H1 (cell line): ENCODE measurements around the gene YAF2. TPM values are rescaled to one million over a fixed set of nuclear protein-coding genes. Genes with fewer than 3 reads are reported as not detected.

Experiments
- CTCF ChIA-PET: fragments of 300-600 bp; sonication (Branson Sonifier 250); formaldehyde crosslinking; loops from one replicate; lab custom pipeline; 2021; ENCODE audit not compliant: partially characterized antibody; lab: Charles Lee
- POLR2A ChIA-PET: fragments of 300-600 bp; sonication (Branson Sonifier 250); formaldehyde crosslinking; loops from one replicate; lab custom pipeline; 2021; ENCODE audit warnings: inconsistent platforms; ENCODE audit not compliant: partially characterized antibody; lab: Charles Lee
- DNase-seq, 2 experiments: peaks; one replicate each; pipeline versions ENCODE4 v3.0.0 to v3.0.0-alpha.2; 2010 to 2022; ENCODE audit warnings: low spot score in 2 of 2, low read depth in 1 of 2, mixed read lengths in 1 of 2
- FAIRE-seq: peaks from 2 replicates; lab custom pipeline; 2011; peaks lifted over from hg19 to GRCh38; lab: Jason Lieb, UNC
- H2AFZ ChIP-seq: 2 replicates; pipeline ENCODE4 v1.8.1; 2012; ENCODE audit warnings: low read length, inconsistent platforms
- H2AK5ac ChIP-seq: 2 replicates; pipeline ENCODE4 v1.6.1; 2013; ENCODE audit warnings: low read depth, low read length
- H2BK120ac ChIP-seq: replicated peaks from 2 replicates; pipeline ENCODE3; 2013; ENCODE audit warnings: low read depth, low read length, inconsistent platforms
- H2BK12ac ChIP-seq: 2 replicates; pipeline ENCODE4 v1.6.1; 2013; ENCODE audit warnings: low read depth, low read length
- H2BK15ac ChIP-seq: 2 replicates; pipeline ENCODE4 v1.6.1; 2013; ENCODE audit warnings: low read length
- H2BK20ac ChIP-seq: 2 replicates; pipeline ENCODE4 v1.6.1; 2013; ENCODE audit warnings: low read length
- H2BK5ac ChIP-seq: 2 replicates; pipeline ENCODE4 v1.6.1; 2013; ENCODE audit warnings: low read depth, low read length
- H3K14ac ChIP-seq: 2 replicates; pipeline ENCODE4 v1.6.1; 2013; ENCODE audit warnings: inconsistent platforms; ENCODE audit not compliant: insufficient read length
- H3K18ac ChIP-seq: 2 replicates; pipeline ENCODE4 v1.6.1; 2013; ENCODE audit warnings: low read length; ENCODE audit errors: extremely low read depth
- H3K23ac ChIP-seq: 2 replicates; pipeline ENCODE4 v1.6.1; 2013; ENCODE audit warnings: inconsistent platforms; ENCODE audit not compliant: insufficient read length
- H3K23me2 ChIP-seq: 2 replicates; pipeline ENCODE4 v1.6.1; 2013; ENCODE audit warnings: low read depth, low read length
- H3K27ac ChIP-seq: 2 replicates; pipeline ENCODE4 v1.6.1; 2011; ENCODE audit warnings: low read depth, low read length, inconsistent platforms
- H3K27me3 ChIP-seq, 4 experiments: replicated peaks in 1 of 4; 1 replicate in 1 of 4; 2 replicates in 3 of 4; pipeline versions ENCODE4 v1.6.1 to v1.8.1; 2011 to 2013; ENCODE audit warnings: low read length in 3 of 4, mild to moderate bottlenecking in 3 of 4, inconsistent platforms in 2 of 4, mixed read lengths in 2 of 4, moderate library complexity in 1 of 4; ENCODE audit not compliant: control insufficient read depth in 3 of 4, insufficient read depth in 3 of 4; ENCODE audit errors: extremely low read depth in 1 of 4
- H3K36me3 ChIP-seq, 4 experiments: 2 replicates each; pipeline versions ENCODE4 v1.6.1 to v1.8.1; 2011 to 2013; ENCODE audit warnings: mild to moderate bottlenecking in 4 of 4, low read length in 3 of 4, moderate library complexity in 2 of 4, control low read depth in 1 of 4, inconsistent platforms in 1 of 4; ENCODE audit not compliant: insufficient read depth in 4 of 4, control insufficient read depth in 2 of 4
- H3K4ac ChIP-seq: replicated peaks from 2 replicates; pipeline ENCODE3; 2013; ENCODE audit warnings: low read length, low read depth, mixed read lengths, inconsistent platforms; ENCODE audit not compliant: insufficient read length
- H3K4me1 ChIP-seq, 4 experiments: replicated peaks in 1 of 4; 1 replicate in 1 of 4; 2 replicates in 3 of 4; pipeline versions ENCODE4 v1.6.1 to v1.8.1; 2011 to 2013; ENCODE audit warnings: low read length in 3 of 4, inconsistent platforms in 2 of 4, mixed read lengths in 1 of 4; ENCODE audit not compliant: insufficient read depth in 4 of 4, control insufficient read depth in 3 of 4
- H3K4me2 ChIP-seq, 2 experiments: 2 replicates each; pipeline versions ENCODE4 v1.6.1 to v1.8.1; 2011 to 2013; ENCODE audit warnings: low read depth in 2 of 2, low read length in 2 of 2, control low read depth in 1 of 2, inconsistent platforms in 1 of 2, mild to moderate bottlenecking in 1 of 2; ENCODE audit not compliant: insufficient read depth in 1 of 2
- H3K4me3 ChIP-seq, 4 experiments: fragments of 200-600, 300-600 bp in 1 of 4; sonication (generic), shearing (Covaris generic), sonication (Bioruptor Twin) in 1 of 4; 2 replicates each; pipeline versions ENCODE4 v1.5.1 to v1.8.1; 2011 to 2016; ENCODE audit warnings: low read length in 4 of 4, low read depth in 3 of 4, control low read depth in 2 of 4, inconsistent platforms in 2 of 4, mild to moderate bottlenecking in 2 of 4, mixed read lengths in 1 of 4, moderate library complexity in 1 of 4; ENCODE audit not compliant: insufficient read depth in 2 of 4; ENCODE audit errors: extremely low read depth in 1 of 4
- H3K56ac ChIP-seq: replicated peaks from 2 replicates; pipeline ENCODE3; 2013; ENCODE audit warnings: low read depth, mild to moderate bottlenecking, mixed read lengths, low read length, inconsistent platforms; ENCODE audit not compliant: insufficient read length
- H3K79me1 ChIP-seq: 2 replicates; pipeline ENCODE4 v1.6.1; 2013; ENCODE audit warnings: low read depth, low read length, control low read depth
- H3K79me2 ChIP-seq, 2 experiments: 2 replicates each; pipeline versions ENCODE4 v1.6.1 to v1.8.1; 2012 to 2013; ENCODE audit warnings: low read length in 2 of 2, mild to moderate bottlenecking in 2 of 2, inconsistent platforms in 1 of 2; ENCODE audit not compliant: insufficient read depth in 2 of 2, control insufficient read depth in 1 of 2
- H3K9ac ChIP-seq, 4 experiments: replicated peaks in 1 of 4; 1 replicate in 1 of 4; 2 replicates in 3 of 4; pipeline versions ENCODE4 v1.6.1 to v1.8.1; 2011 to 2013; ENCODE audit warnings: low read depth in 3 of 4, low read length in 3 of 4, control low read depth in 2 of 4, mild to moderate bottlenecking in 2 of 4, moderate library complexity in 2 of 4, inconsistent platforms in 1 of 4; ENCODE audit errors: extremely low read depth in 1 of 4
- H3K9me3 ChIP-seq, 2 experiments: 2 replicates each; pipeline versions ENCODE4 v1.6.1 to v1.8.1; 2012 to 2013; ENCODE audit warnings: mild to moderate bottlenecking in 2 of 2, moderate library complexity in 2 of 2, control low read depth in 1 of 2, inconsistent platforms in 1 of 2, low read depth in 1 of 2, low read length in 1 of 2, mixed read lengths in 1 of 2; ENCODE audit not compliant: insufficient read depth in 2 of 2
- H4K20me1 ChIP-seq, 2 experiments: replicated peaks in 1 of 2; 2 replicates each; pipeline versions ENCODE3 to v1.8.1; 2011 to 2013; ENCODE audit warnings: inconsistent platforms in 2 of 2, low read length in 2 of 2, mild to moderate bottlenecking in 1 of 2; ENCODE audit not compliant: insufficient read depth in 2 of 2, control insufficient read depth in 1 of 2
- H4K5ac ChIP-seq: 2 replicates; pipeline ENCODE4 v1.6.1; 2013; ENCODE audit warnings: low read length, low read depth, mixed read lengths, inconsistent platforms; ENCODE audit not compliant: insufficient read length
- H4K8ac ChIP-seq: 2 replicates; pipeline ENCODE4 v1.8.0; 2013; ENCODE audit warnings: mild to moderate bottlenecking, moderate library complexity, low read length, inconsistent platforms; ENCODE audit not compliant: insufficient read depth; ENCODE audit errors: extremely low read depth
- H4K91ac ChIP-seq: replicated peaks from 2 replicates; pipeline ENCODE3; 2013; ENCODE audit warnings: low read length, mixed read lengths, inconsistent platforms; ENCODE audit not compliant: insufficient read length
- BCL11A ChIP-seq, 2 experiments: IDR thresholded peaks; one replicate each; pipeline ENCODE4 v1.6.1; 2011; ENCODE audit warnings: low read depth in 2 of 2, low read length in 2 of 2, mild to moderate bottlenecking in 2 of 2
- CHD2 ChIP-seq: IDR thresholded peaks from 2 replicates; pipeline ENCODE4 v1.6.1; 2012; ENCODE audit warnings: low read length, improper control_type of control experiment
- RFX5 ChIP-seq: IDR thresholded peaks from 2 replicates; pipeline ENCODE4 v1.6.1; 2011; ENCODE audit warnings: low read depth, low read length, improper control_type of control experiment, borderline replicate concordance
- SIX5 ChIP-seq: IDR thresholded peaks from 2 replicates; pipeline ENCODE4 v1.6.1; 2011; ENCODE audit warnings: mild to moderate bottlenecking, low read depth, low read length
- TAF7 ChIP-seq: optimal IDR thresholded peaks from 2 replicates; pipeline ENCODE3; 2011; ENCODE audit warnings: low read depth, mild to moderate bottlenecking, inconsistent platforms, low read length, moderate library complexity, borderline replicate concordance
- TEAD4 ChIP-seq: IDR thresholded peaks from 2 replicates; pipeline ENCODE4 v1.6.1; 2012; ENCODE audit warnings: low read depth, low read length, inconsistent platforms, mixed read lengths
- ZNF274 ChIP-seq: IDR thresholded peaks from 2 replicates; pipeline ENCODE4 v1.7.0; 2012; ENCODE audit warnings: low read length, borderline replicate concordance; ENCODE audit errors: extremely low read depth
- WGBS, 2 experiments: shearing (Covaris generic) in 1 of 2; methylation state at CpG; one replicate each; pipeline versions ENCODE4 v1.1.6 to v1.1.7; 2013 to 2015; ENCODE audit warnings: low lambda C conversion rate in 2 of 2, mixed read lengths in 2 of 2, inconsistent platforms in 1 of 2, low coverage in 1 of 2, missing lambda C conversion rate in 1 of 2; ENCODE audit not compliant: insufficient replicate concordance in 2 of 2, insufficient coverage in 1 of 2, insufficient read length in 1 of 2; ENCODE audit errors: extremely low coverage in 1 of 2, missing lambda C conversion rate in 1 of 2; 5-methylcytosine and 5-hydroxymethylcytosine counted together
- polyA plus RNA-seq, 7 experiments: library from polyadenylated mRNA; depleted of rRNA in 3 of 7; stranded (reverse) in 5 of 7; unstranded in 2 of 7; fragments of >200 nt in 5 of 7; fragments of 200-250 nt in 2 of 7; gene quantifications; 1 replicate in 5 of 7; 2 replicates in 1 of 7; 4 replicates in 1 of 7; pipeline versions ENCODE4 v1.2.1 to v1.2.3, GENCODE V29; 2011 to 2013; ENCODE audit warnings: missing spikeins in 2 of 7, mixed read lengths in 2 of 7
- total RNA-seq: library from RNA; stranded (reverse); fragmentation: NEBNext Ultra II Directional; extraction: Animal tissue kit (Norgen Biotek cat#: 25700); gene quantifications from 2 replicates; pipeline ENCODE4 v1.2.1, GENCODE V29; 2021

YAF2 gene
- total and polyA plus RNA-seq, 2 of the 8 experiments (the other 6 are each of a cell fraction or from before 2014, with no cell fraction given), result 0.50 to 2.2 TPM

DNA sequence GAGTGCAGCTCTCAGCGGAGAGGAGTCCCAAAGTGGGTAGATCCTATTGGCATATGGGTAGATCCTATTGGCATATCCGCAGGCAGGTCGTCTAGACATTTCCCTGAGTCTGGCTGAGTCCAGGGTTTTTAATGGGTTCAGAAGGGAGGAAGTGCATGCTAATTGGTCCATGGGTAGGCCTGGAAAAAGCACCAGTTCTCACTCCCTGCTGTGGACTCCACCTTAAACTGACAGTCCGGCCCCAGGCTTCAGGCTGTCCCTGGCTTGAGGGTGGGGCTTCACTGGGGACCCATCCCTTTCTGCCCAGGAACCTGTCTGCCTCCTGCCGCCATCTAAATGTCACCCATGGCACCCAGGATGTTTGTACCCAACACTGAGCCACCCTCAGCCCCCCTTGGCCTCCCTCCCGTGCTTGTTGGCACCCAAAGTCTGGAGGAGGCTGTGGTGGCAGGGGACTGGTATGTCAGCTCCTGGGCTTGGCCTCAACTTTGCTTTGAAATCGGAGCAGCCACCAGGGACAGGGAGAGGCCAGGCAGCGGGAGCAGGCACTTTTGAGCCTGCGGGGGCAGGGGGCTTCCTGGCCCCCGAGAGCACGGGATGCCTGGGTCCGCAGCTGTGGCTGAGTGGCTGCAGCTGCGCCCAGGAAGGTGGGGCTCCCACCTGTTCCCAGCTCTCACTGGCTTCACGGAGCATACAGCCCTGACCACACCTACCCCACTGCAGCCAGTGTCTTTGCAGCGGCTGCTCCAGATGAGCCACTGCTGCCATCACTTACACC is 29.6 kb upstream of the YAF2 start:
- H3K79me2 ChIP-seq, result no peaks in the 10 kb centered on the region
- H2BK20ac ChIP-seq, result no peak overlapping the region
- no peak overlapping the region for H2BK120ac ChIP-seq
- no peak overlapping the region for H2AK5ac ChIP-seq
- H3K23ac ChIP-seq, result no peak overlapping the region
- H3K36me3 ChIP-seq, result no peaks in the 10 kb centered on the region
- no peak overlapping the region for H4K91ac ChIP-seq
- no peak overlapping the region for H3K56ac ChIP-seq
- H3K4me1 ChIP-seq, result no peaks in the 10 kb centered on the region; a peak in 1 of 7 replicates
- no peak overlapping the region; a peak in 1 of 7 replicates for H3K9ac ChIP-seq
- no peaks in the 10 kb centered on the region for H4K20me1 ChIP-seq
- no peak overlapping the region for H2BK15ac ChIP-seq
- no peaks in the 10 kb centered on the region for H3K27me3 ChIP-seq
- no peak overlapping the region for H3K4me3 ChIP-seq
- no peak overlapping the region for H2BK12ac ChIP-seq
- no peak for TF ChIP-seq CHD2
- TF ChIP-seq BCL11A (IDR thresholded peaks at IDR 0.05; ENCODE audit: low read depth in 2 of 2, low read length in 2 of 2), result no peak
- no peak for TF ChIP-seq TEAD4
- TF ChIP-seq SIX5, result no peak
- no peak for TF ChIP-seq ZNF274
- no peak for TF ChIP-seq RFX5
- TF ChIP-seq TAF7, result no peak
- H4K8ac ChIP-seq, result 0 out of 2 replicates have a peak overlapping the region, but pooled peaks have one; percentile 25
- H3K23me2 ChIP-seq, result no peaks in the 10 kb centered on the region
- FAIRE-seq (no peak), DNase-seq (no peak)
- ChIA-PET CTCF (interaction anchor here (1.1 kb wide), 1 partner anchor 27 kb away, joined by 3 read pairs; no protein-coding TSS in a partner anchor), POLR2A (no interaction called here)
- no peak overlapping the region for H3K4ac ChIP-seq
- no peak overlapping the region for H2AFZ ChIP-seq
- no peak overlapping the region for H2BK5ac ChIP-seq
- WGBS, 2 experiments, result 89% methylated on average over 14 of the region's 15 CpGs; no CpG with 5 or more reads in 1 of the 2 experiments
- H4K5ac ChIP-seq, result no peak overlapping the region
- H3K4me2 ChIP-seq, result no peak overlapping the region
- no peak overlapping the region for H3K18ac ChIP-seq
- H3K14ac ChIP-seq, result no peak overlapping the region
- no peaks in the 10 kb centered on the region for H3K79me1 ChIP-seq
- no peaks in the 10 kb centered on the region for H3K9me3 ChIP-seq
- H3K27ac ChIP-seq, result no peak overlapping the region
